B cell (primary cell): ENCODE results near the gene DCPS. TPM values are rescaled to one million over a fixed set of nuclear protein-coding genes. Genes with fewer than 3 reads are reported as not detected.

ENCODE experiments used
- ATAC-seq: fragments of 200-7000 bp; cut with Tn5 transposase; one replicate; pipeline ENCODE4 v1.10.0; 2021; ENCODE audit warnings: low read depth, mild to moderate bottlenecking, moderate number of reproducible peaks, moderate library complexity
- CTCF ChIA-PET: fragments of 350-600 bp; sonication (Branson Sonifier 250); formaldehyde crosslinking; loops from one replicate; lab custom pipeline; 2021; ENCODE audit warnings: antibody characterized with exemption, inconsistent platforms; lab: Charles Lee
- POLR2A ChIA-PET: fragments of 350-600 bp; sonication (Branson Sonifier 250); formaldehyde crosslinking; loops from one replicate; lab custom pipeline; 2021; ENCODE audit warnings: antibody characterized with exemption; lab: Charles Lee
- DNase-seq: peaks from one replicate; pipeline ENCODE4 v3.0.0; 2013
- H2AFZ ChIP-seq: 2 replicates; pipeline ENCODE4 v1.6.1; 2012; ENCODE audit warnings: mild to moderate bottlenecking, low read depth, low read length; ENCODE audit not compliant: insufficient read depth, poor library complexity, severe bottlenecking
- H3K27ac ChIP-seq, 2 donors: 1 replicate in 1 of 2; 2 replicates in 1 of 2; pipeline ENCODE4 v1.5.1; 2012 to 2013; ENCODE audit warnings: low read length in 2 of 2, mild to moderate bottlenecking in 2 of 2, moderate library complexity in 1 of 2
- H3K27me3 ChIP-seq, 4 experiments: fragments of 200-600 bp in 1 of 4; sonication (generic) in 1 of 4; replicated peaks in 1 of 4; 1 replicate in 2 of 4; 2 replicates in 2 of 4; pipeline versions ENCODE4 v1.6.1 to v1.7.0; 2013 to 2016; ENCODE audit warnings: low read length in 3 of 4, mild to moderate bottlenecking in 2 of 4, mixed read lengths in 1 of 4, moderate library complexity in 1 of 4; ENCODE audit not compliant: insufficient read depth in 4 of 4, control insufficient read depth in 3 of 4; ENCODE audit errors: control extremely low read depth in 1 of 4
- H3K36me3 ChIP-seq, 2 experiments: replicated peaks in 1 of 2; 1 replicate in 1 of 2; 2 replicates in 1 of 2; pipeline versions ENCODE4 v1.6.1 to v1.7.1; 2013; ENCODE audit warnings: low read length in 1 of 2; ENCODE audit not compliant: insufficient read depth in 2 of 2, control insufficient read depth in 1 of 2; ENCODE audit errors: control extremely low read depth in 1 of 2, extremely low read depth in 1 of 2
- H3K4me1 ChIP-seq, 2 donors: fragments of 200-600 bp in 1 of 2; sonication (generic) in 1 of 2; 1 replicate in 1 of 2; 2 replicates in 1 of 2; pipeline versions ENCODE4 v1.5.1 to v1.6.1; 2013 to 2017; ENCODE audit warnings: low read length in 2 of 2; ENCODE audit not compliant: control insufficient read depth in 2 of 2, insufficient read depth in 2 of 2
- H3K4me2 ChIP-seq: replicated peaks from 2 replicates; pipeline ENCODE3; 2012; ENCODE audit warnings: mild to moderate bottlenecking, low read depth, low read length; ENCODE audit not compliant: poor library complexity, severe bottlenecking
- H3K4me3 ChIP-seq, 5 experiments: fragments of 200-600 bp in 1 of 5; sonication (generic) in 1 of 5; 1 replicate in 3 of 5; 2 replicates in 2 of 5; pipeline versions ENCODE4 v1.5.1 to v1.7.0; 2011 to 2016; ENCODE audit warnings: low read length in 4 of 5, mild to moderate bottlenecking in 4 of 5, low read depth in 2 of 5, control low read depth in 1 of 5, moderate library complexity in 1 of 5; ENCODE audit not compliant: insufficient read depth in 1 of 5; ENCODE audit errors: control extremely low read depth in 1 of 5, extremely low read depth in 1 of 5
- H3K79me2 ChIP-seq: fragments of 200-600 bp; sonication (generic); one replicate; pipeline ENCODE4 v1.6.0; 2016; ENCODE audit warnings: low read length; ENCODE audit not compliant: control insufficient read depth, insufficient read depth
- H3K9ac ChIP-seq: fragments of 200-600 bp; sonication (generic); 2 replicates; pipeline ENCODE4 v1.6.1; 2017; ENCODE audit warnings: mild to moderate bottlenecking, low read length, moderate library complexity
- H3K9me3 ChIP-seq, 3 donors: one replicate each; pipeline versions ENCODE4 v1.6.1 to v1.7.1; 2013; ENCODE audit warnings: low read length in 2 of 3; ENCODE audit not compliant: control insufficient read depth in 2 of 3, insufficient read depth in 1 of 3; ENCODE audit errors: control extremely low read depth in 1 of 3
- H4K20me1 ChIP-seq: 2 replicates; pipeline ENCODE4 v1.6.0; 2012; ENCODE audit warnings: mild to moderate bottlenecking, low read length; ENCODE audit not compliant: insufficient read depth, control insufficient read depth, poor library complexity, severe bottlenecking
- H3K27ac Mint-ChIP-seq: one replicate; pipeline ENCODE4 v1.8.0; 2021; ENCODE audit warnings: mixed read lengths
- H3K27me3 Mint-ChIP-seq: one replicate; pipeline ENCODE4 v1.8.0; 2021; ENCODE audit warnings: mixed read lengths
- H3K4me1 Mint-ChIP-seq: one replicate; pipeline ENCODE4 v1.8.0; 2021; ENCODE audit warnings: mixed read lengths
- H3K4me3 Mint-ChIP-seq: one replicate; pipeline ENCODE4 v1.8.0; 2021; ENCODE audit warnings: mixed read lengths
- H3K9me3 Mint-ChIP-seq: one replicate; pipeline ENCODE4 v1.8.0; 2022; ENCODE audit warnings: mixed read lengths; ENCODE audit not compliant: insufficient read depth
- CTCF ChIP-seq: fragments of 200-600 bp; IDR thresholded peaks from one replicate; pipeline ENCODE4 v1.8.0; 2022; ENCODE audit warnings: antibody characterized with exemption, mild to moderate bottlenecking
- EZH2 ChIP-seq: IDR thresholded peaks from 2 replicates; pipeline ENCODE4 v1.6.1; 2012; ENCODE audit warnings: borderline replicate concordance, low read depth, mild to moderate bottlenecking, moderate library complexity, low read length; ENCODE audit not compliant: insufficient read depth, poor library complexity, severe bottlenecking
- WGBS: methylation state at CpG from one replicate; pipeline ENCODE4 v1.1.5; 2013; ENCODE audit warnings: missing lambda C conversion rate; ENCODE audit not compliant: insufficient coverage; 5-methylcytosine and 5-hydroxymethylcytosine counted together
- intact Hi-C: fragments of 100-400 bp; cut with micrococcal nuclease; formaldehyde crosslinking; loops from one replicate; pipeline ENCODE4 v1.10.0; 2022
- polyA plus RNA-seq: library from polyadenylated mRNA; depleted of rRNA; stranded (reverse); fragments of >200 nt; gene quantifications from 2 replicates; pipeline ENCODE4 v1.2.3, GENCODE V29; 2012
- total RNA-seq, 2 donors: library from RNA; stranded (reverse); fragments of 120-200 nt in 1 of 2; gene quantifications; 1 replicate in 1 of 2; 2 replicates in 1 of 2; pipeline versions ENCODE4 v1.2.3 to v1.2.4, GENCODE V29; 2013 to 2022

Gene DCPS
- total and polyA plus RNA-seq, 2 donors (not counting 1 experiment from before 2014, with no cell fraction given), result 21.7 to 37.1 TPM

GRCh38 chr11:126339073-126339862, 35.4 kb downstream of the DCPS start:
- H3K9me3 Mint-ChIP-seq, result no peaks in the 10 kb centered on the region
- H3K4me2 ChIP-seq, result no peak overlapping the region
- no peaks in the 10 kb centered on the region for H3K9me3 ChIP-seq
- H3K27me3 Mint-ChIP-seq, result no peaks in the 10 kb centered on the region
- ATAC-seq (no peak), DNase-seq (no peak)
- no peak overlapping the region for H3K4me3 Mint-ChIP-seq
- H3K79me2 ChIP-seq, result no peaks in the 10 kb centered on the region
- no peak overlapping the region for H3K27ac ChIP-seq
- TF ChIP-seq EZH2 (no peak), CTCF (no peak)
- no peaks in the 10 kb centered on the region for H4K20me1 ChIP-seq
- POLR2A ChIA-PET, result no interaction called here
- WGBS, result 95% methylated on average over 15 of the region's 15 CpGs
- peaks cover 6% of the 10 kb centered on the region for H3K4me1 Mint-ChIP-seq
- no peak overlapping the region for H3K4me3 ChIP-seq
- H3K27ac Mint-ChIP-seq, result no peak overlapping the region
- CTCF ChIA-PET, result no interaction called here
- intact Hi-C loops, result no loop called here
- no peaks in the 10 kb centered on the region for H3K4me1 ChIP-seq
- no peak overlapping the region for H2AFZ ChIP-seq
- H3K36me3 ChIP-seq, result peaks cover 0 to 70% of the 10 kb centered on the region in 2 experiments
- H3K27me3 ChIP-seq, result no peaks in the 10 kb centered on the region
- H3K9ac ChIP-seq, result no peak overlapping the region

- H4K20me1 ChIP-seq, result no peaks in the 10 kb centered on the region
- no peak overlapping the region for H3K4me3 ChIP-seq
- H3K27me3 ChIP-seq, result no peaks in the 10 kb centered on the region
- no peaks in the 10 kb centered on the region for H3K9me3 ChIP-seq
- no peak overlapping the region for H3K27ac ChIP-seq
- no peak for TF ChIP-seq CTCF
- TF ChIP-seq EZH2, result no peak
- no peaks in the 10 kb centered on the region for H3K79me2 ChIP-seq
- Mint-ChIP-seq H3K9me3 (no peaks in the 10 kb centered on the region), H3K27me3 (no peaks in the 10 kb centered on the region), H3K4me3 (no peak overlapping the region), H3K4me1 (peaks cover 6% of the 10 kb centered on the region), H3K27ac (no peak overlapping the region)
- intact Hi-C loops, result no loop called here
- ChIA-PET CTCF (no interaction called here), POLR2A (no interaction called here)
- ATAC-seq (no peak), DNase-seq (no peak)
- no peak overlapping the region for H2AFZ ChIP-seq
- H3K9ac ChIP-seq, result no peak overlapping the region
- H3K4me1 ChIP-seq, result no peaks in the 10 kb centered on the region
- WGBS, result over 99% methylated on average over 10 of the region's 11 CpGs
- H3K4me2 ChIP-seq, result no peak overlapping the region
- peaks cover 0 to 70% of the 10 kb centered on the region in 2 experiments for H3K36me3 ChIP-seq
Observed at GRCh38 chr11:126339863-126340434, 36.1 kb downstream of the DCPS start.
